HepG2 (cell line): Measurements from ENCODE around the gene C1QL2. TPM values are rescaled to one million over a fixed set of nuclear protein-coding genes. Genes with fewer than 3 reads are reported as not detected.

Experiments
- ATF7 ChIP-seq, 2 experiments: fragments of 450-650 bp in 1 of 2; sonication (generic) in 1 of 2; formaldehyde crosslinking in 1 of 2; IDR thresholded peaks; 2 replicates each; pipeline versions ENCODE4 v1.4.0 to v1.6.1; 2016 to 2020; ENCODE audit warnings: antibody characterized with exemption in 1 of 2, mild to moderate bottlenecking in 1 of 2, missing genetic modification reagents in 1 of 2
- CCDC6 ChIP-seq: sonication (generic); formaldehyde crosslinking; IDR thresholded peaks from 2 replicates; pipeline ENCODE4 v1.8.1; 2022; ENCODE audit warnings: mild to moderate bottlenecking, missing genetic modification reagents, moderate library complexity
- CHCHD3 ChIP-seq: sonication (generic); formaldehyde crosslinking; IDR thresholded peaks from 2 replicates; pipeline ENCODE4 v1.8.0; 2022; ENCODE audit warnings: mild to moderate bottlenecking, missing genetic modification reagents, moderate library complexity
- DZIP1 ChIP-seq: sonication (generic); formaldehyde crosslinking; IDR thresholded peaks from 2 replicates; pipeline ENCODE4 v1.5.0; 2020; ENCODE audit warnings: mild to moderate bottlenecking, missing genetic modification reagents
- FOXA3 ChIP-seq: IDR thresholded peaks from 2 replicates; pipeline ENCODE4 v1.6.1; 2016; ENCODE audit warnings: missing genetic modification reagents, missing compliant biosample characterization
- KDM5B ChIP-seq: sonication (generic); formaldehyde crosslinking; IDR thresholded peaks from 2 replicates; pipeline ENCODE4 v1.4.0; 2020; ENCODE audit warnings: missing genetic modification reagents, mild to moderate bottlenecking, borderline replicate concordance
- NR1H2 ChIP-seq: sonication (generic); formaldehyde crosslinking; IDR thresholded peaks from 2 replicates; pipeline ENCODE4 v1.8.1; 2022; ENCODE audit warnings: low read depth, missing genetic modification reagents, borderline replicate concordance
- PAWR ChIP-seq: sonication (generic); formaldehyde crosslinking; IDR thresholded peaks from 2 replicates; pipeline ENCODE4 v1.4.0; 2020; ENCODE audit warnings: missing genetic modification reagents, mild to moderate bottlenecking, borderline replicate concordance
- PAX8 ChIP-seq: sonication (generic); formaldehyde crosslinking; IDR thresholded peaks from 2 replicates; pipeline ENCODE4 v1.8.0; 2022; ENCODE audit warnings: mild to moderate bottlenecking, missing genetic modification reagents, borderline replicate concordance
- PHF8 ChIP-seq: sonication (generic); formaldehyde crosslinking; IDR thresholded peaks from 2 replicates; pipeline ENCODE4 v1.5.0; 2020; ENCODE audit warnings: missing genetic modification reagents
- PLSCR1 ChIP-seq: sonication (generic); formaldehyde crosslinking; IDR thresholded peaks from 2 replicates; pipeline ENCODE4 v1.5.0; 2020; ENCODE audit warnings: missing genetic modification reagents, mild to moderate bottlenecking, borderline replicate concordance
- SIN3A ChIP-seq: IDR thresholded peaks from 2 replicates; pipeline ENCODE4 v1.6.1; 2011; ENCODE audit warnings: low read depth, mild to moderate bottlenecking, control low read depth, low read length, borderline replicate concordance
- SIN3B ChIP-seq: fragments of 150-350 bp; IDR thresholded peaks from 2 replicates; pipeline ENCODE4 v1.6.1; 2014; ENCODE audit warnings: low read length
- SRF ChIP-seq: IDR thresholded peaks from 2 replicates; pipeline ENCODE4 v1.6.1; 2011; ENCODE audit warnings: mild to moderate bottlenecking, low read depth, low read length, moderate library complexity
- TAF15 ChIP-seq: fragments of 200-400 bp; formaldehyde crosslinking; IDR thresholded peaks from one replicate; pipeline ENCODE4 v1.6.1; 2018; ENCODE audit warnings: mild to moderate bottlenecking, low read depth, low read length; ENCODE audit not compliant: poor library complexity, severe bottlenecking
- ZBTB3 ChIP-seq: sonication (generic); formaldehyde crosslinking; IDR thresholded peaks from 2 replicates; pipeline ENCODE4 v1.4.0; 2020; ENCODE audit warnings: low read depth, mild to moderate bottlenecking, moderate library complexity, missing genetic modification reagents, borderline replicate concordance
- ZNF451 ChIP-seq: sonication (generic); formaldehyde crosslinking; IDR thresholded peaks from 2 replicates; pipeline ENCODE4 v1.5.0; 2020; ENCODE audit warnings: mild to moderate bottlenecking, missing genetic modification reagents
- ZNF530 ChIP-seq: sonication (generic); formaldehyde crosslinking; IDR thresholded peaks from 2 replicates; pipeline ENCODE4 v1.5.0; 2020; ENCODE audit warnings: low read depth, mild to moderate bottlenecking, missing genetic modification reagents
- ZNF616 ChIP-seq: sonication (generic); formaldehyde crosslinking; IDR thresholded peaks from 2 replicates; pipeline ENCODE4 v1.5.0; 2020; ENCODE audit warnings: low read depth, mild to moderate bottlenecking, missing genetic modification reagents
- ZNF720 ChIP-seq: sonication (generic); formaldehyde crosslinking; IDR thresholded peaks from 2 replicates; pipeline ENCODE4 v1.4.0; 2020; ENCODE audit warnings: missing genetic modification reagents
- ZNF75D ChIP-seq: sonication (generic); formaldehyde crosslinking; IDR thresholded peaks from 2 replicates; pipeline ENCODE4 v1.8.1; 2023; ENCODE audit warnings: missing genetic modification reagents, mild to moderate bottlenecking, borderline replicate concordance
- polyA plus RNA-seq, 8 experiments: library from polyadenylated mRNA; depleted of rRNA in 3 of 8; stranded (reverse) in 7 of 8; unstranded in 1 of 8; fragments of >200 nt; fragmentation: Illumina TruSeq in 4 of 8; extraction: Trizol in 4 of 8; gene quantifications; 2 replicates each; pipeline versions ENCODE4 v1.2.1 to v1.2.3, GENCODE V29; 2011 to 2016; ENCODE audit warnings: low read depth in 4 of 8, missing spikeins in 1 of 8, mixed read lengths in 1 of 8; ENCODE audit not compliant: insufficient read depth in 1 of 8
- total RNA-seq, 5 experiments: library from RNA; depleted of rRNA; stranded (reverse); fragments of >200 nt; fragmentation: Illumina TruSeq; extraction: Trizol; gene quantifications; 2 replicates each; pipeline ENCODE4 v1.2.3, GENCODE V29; 2016; ENCODE audit warnings: low read depth in 1 of 5
- TF ChIP-seq, protein P1 (sequence below): fragments of 450-650 bp; IDR thresholded peaks from 2 replicates; pipeline ENCODE4 v1.6.1; 2016
- TF ChIP-seq, protein P2 (sequence below): sonication (generic); formaldehyde crosslinking; IDR thresholded peaks from 2 replicates; pipeline ENCODE4 v1.4.0; 2020; ENCODE audit warnings: missing genetic modification reagents

C1QL2 gene
- total and polyA plus RNA-seq, 2 of the 13 experiments (the other 11 are each of a cell fraction or from before 2014, with no cell fraction given), result not detected

GRCh38 chr2:119106301-119106897 lies 52.2 kb downstream of the C1QL2 start (continued):
- TF ChIP-seq ZNF720 (CRISPR knock-in tag) (no peak), KDM5B (CRISPR knock-in tag) (no peak), DZIP1 (CRISPR knock-in tag) (no peak), PLSCR1 (CRISPR knock-in tag) (no peak), SIN3A (no peak), ZNF616 (CRISPR knock-in tag) (no peak), ZNF75D (CRISPR knock-in tag) (no peak), ZNF451 (CRISPR knock-in tag) (no peak), ZNF530 (no peak), TAF15 (no peak), FOXA3 (no peak), CCDC6 (CRISPR knock-in tag) (no peak), CHCHD3 (CRISPR knock-in tag) (no peak), SIN3B (no peak), PAWR (CRISPR knock-in tag) (no peak), ATF7 (IDR thresholded peaks at IDR 0.05) (no peak), ATF7 (CRISPR knock-in tag; IDR thresholded peaks at IDR 0.05) (no peak), SRF (no peak), PHF8 (no peak), ZBTB3 (CRISPR knock-in tag) (no peak), PAX8 (CRISPR knock-in tag) (no peak), NR1H2 (CRISPR knock-in tag) (no peak)
- TF ChIP-seq, protein P1, sequence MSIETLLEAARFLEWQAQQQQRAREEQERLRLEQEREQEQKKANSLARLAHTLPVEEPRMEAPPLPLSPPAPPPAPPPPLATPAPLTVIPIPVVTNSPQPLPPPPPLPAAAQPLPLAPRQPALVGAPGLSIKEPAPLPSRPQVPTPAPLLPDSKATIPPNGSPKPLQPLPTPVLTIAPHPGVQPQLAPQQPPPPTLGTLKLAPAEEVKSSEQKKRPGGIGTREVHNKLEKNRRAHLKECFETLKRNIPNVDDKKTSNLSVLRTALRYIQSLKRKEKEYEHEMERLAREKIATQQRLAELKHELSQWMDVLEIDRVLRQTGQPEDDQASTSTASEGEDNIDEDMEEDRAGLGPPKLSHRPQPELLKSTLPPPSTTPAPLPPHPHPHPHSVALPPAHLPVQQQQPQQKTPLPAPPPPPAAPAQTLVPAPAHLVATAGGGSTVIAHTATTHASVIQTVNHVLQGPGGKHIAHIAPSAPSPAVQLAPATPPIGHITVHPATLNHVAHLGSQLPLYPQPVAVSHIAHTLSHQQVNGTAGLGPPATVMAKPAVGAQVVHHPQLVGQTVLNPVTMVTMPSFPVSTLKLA, result no peak
- TF ChIP-seq, protein P2, sequence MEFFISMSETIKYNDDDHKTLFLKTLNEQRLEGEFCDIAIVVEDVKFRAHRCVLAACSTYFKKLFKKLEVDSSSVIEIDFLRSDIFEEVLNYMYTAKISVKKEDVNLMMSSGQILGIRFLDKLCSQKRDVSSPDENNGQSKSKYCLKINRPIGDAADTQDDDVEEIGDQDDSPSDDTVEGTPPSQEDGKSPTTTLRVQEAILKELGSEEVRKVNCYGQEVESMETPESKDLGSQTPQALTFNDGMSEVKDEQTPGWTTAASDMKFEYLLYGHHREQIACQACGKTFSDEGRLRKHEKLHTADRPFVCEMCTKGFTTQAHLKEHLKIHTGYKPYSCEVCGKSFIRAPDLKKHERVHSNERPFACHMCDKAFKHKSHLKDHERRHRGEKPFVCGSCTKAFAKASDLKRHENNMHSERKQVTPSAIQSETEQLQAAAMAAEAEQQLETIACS (CRISPR knock-in tag), result no peak
